Endothelial cell of umbilical vein (primary cell): ENCODE measurements around the gene U2AF2.

Experiments used
- EZH2 ChIP-seq: IDR thresholded peaks from 2 replicates; pipeline ENCODE4 v1.6.1; 2012; ENCODE audit warnings: borderline replicate concordance, low read depth, mild to moderate bottlenecking, moderate library complexity, low read length, inconsistent platforms; ENCODE audit not compliant: severe bottlenecking
- GATA2 ChIP-seq: IDR thresholded peaks from 2 replicates; pipeline ENCODE4 v1.7.0; 2011; ENCODE audit warnings: low read depth, mild to moderate bottlenecking, moderate library complexity, mixed read lengths, low read length; ENCODE audit not compliant: insufficient read length, insufficient read depth
- POLR2A ChIP-seq: IDR thresholded peaks from 2 replicates; pipeline ENCODE4 v1.6.1; 2012; ENCODE audit warnings: low read depth, mild to moderate bottlenecking, control low read depth, low read length
- TF ChIP-seq, protein P1 (sequence below), 2 donors: IDR thresholded peaks; 1 replicate in 1 of 2; 2 replicates in 1 of 2; pipeline ENCODE4 v1.5.1; 2011; ENCODE audit warnings: low read length in 2 of 2, mild to moderate bottlenecking in 2 of 2, moderate library complexity in 2 of 2, control low read depth in 1 of 2, inconsistent platforms in 1 of 2, low read depth in 1 of 2; ENCODE audit not compliant: insufficient read depth in 1 of 2; ENCODE audit errors: extremely low read depth in 1 of 2

GRCh38 chr19:55653651-55654322 is 1.0 kb upstream of the U2AF2 start:
- no peak for TF ChIP-seq EZH2
- no peak for TF ChIP-seq GATA2
- TF ChIP-seq, protein P1, sequence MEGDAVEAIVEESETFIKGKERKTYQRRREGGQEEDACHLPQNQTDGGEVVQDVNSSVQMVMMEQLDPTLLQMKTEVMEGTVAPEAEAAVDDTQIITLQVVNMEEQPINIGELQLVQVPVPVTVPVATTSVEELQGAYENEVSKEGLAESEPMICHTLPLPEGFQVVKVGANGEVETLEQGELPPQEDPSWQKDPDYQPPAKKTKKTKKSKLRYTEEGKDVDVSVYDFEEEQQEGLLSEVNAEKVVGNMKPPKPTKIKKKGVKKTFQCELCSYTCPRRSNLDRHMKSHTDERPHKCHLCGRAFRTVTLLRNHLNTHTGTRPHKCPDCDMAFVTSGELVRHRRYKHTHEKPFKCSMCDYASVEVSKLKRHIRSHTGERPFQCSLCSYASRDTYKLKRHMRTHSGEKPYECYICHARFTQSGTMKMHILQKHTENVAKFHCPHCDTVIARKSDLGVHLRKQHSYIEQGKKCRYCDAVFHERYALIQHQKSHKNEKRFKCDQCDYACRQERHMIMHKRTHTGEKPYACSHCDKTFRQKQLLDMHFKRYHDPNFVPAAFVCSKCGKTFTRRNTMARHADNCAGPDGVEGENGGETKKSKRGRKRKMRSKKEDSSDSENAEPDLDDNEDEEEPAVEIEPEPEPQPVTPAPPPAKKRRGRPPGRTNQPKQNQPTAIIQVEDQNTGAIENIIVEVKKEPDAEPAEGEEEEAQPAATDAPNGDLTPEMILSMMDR (IDR thresholded peaks at IDR 0.05; ENCODE audit: extremely low read depth in 1 of 2, insufficient read depth in 1 of 2, low read depth in 1 of 2, low read length in 2 of 2) = peak; percentile 100
- TF ChIP-seq POLR2A = peak; percentile 79
